ENCODE results near the gene UBTD2.

GRCh38 chr5:172182291-172182690, 101.3 kb downstream of the UBTD2 start:
- TF ChIP-seq JUN (CRISPR knock-in tag; IDR thresholded peaks at IDR 0.05) (no peak), CTCF (IDR thresholded peaks at IDR 0.05) (no peak), E2F1 (CRISPR knock-in tag; IDR thresholded peaks at IDR 0.05) (no peak), ATF2 (CRISPR knock-in tag; IDR thresholded peaks at IDR 0.05; ENCODE audit: borderline replicate concordance, low read depth) (no peak), FOXP4 (CRISPR knock-in tag; IDR thresholded peaks at IDR 0.05) (no peak)

Measured in WTC11 (cell line).